SK-N-MC (cell line): Measurements from ENCODE around the gene ABCC2.

ENCODE experiments used
- EZH2 ChIP-seq: fragments of 200-600 bp; sonication (generic); IDR thresholded peaks from one replicate; pipeline ENCODE4 v1.6.1; 2017; ENCODE audit warnings: antibody characterized with exemption
- POLR2AphosphoS5 ChIP-seq: IDR thresholded peaks from 2 replicates; pipeline ENCODE4 v1.6.1; 2012; ENCODE audit warnings: mild to moderate bottlenecking, low read depth, low read length, borderline replicate concordance

DNA sequence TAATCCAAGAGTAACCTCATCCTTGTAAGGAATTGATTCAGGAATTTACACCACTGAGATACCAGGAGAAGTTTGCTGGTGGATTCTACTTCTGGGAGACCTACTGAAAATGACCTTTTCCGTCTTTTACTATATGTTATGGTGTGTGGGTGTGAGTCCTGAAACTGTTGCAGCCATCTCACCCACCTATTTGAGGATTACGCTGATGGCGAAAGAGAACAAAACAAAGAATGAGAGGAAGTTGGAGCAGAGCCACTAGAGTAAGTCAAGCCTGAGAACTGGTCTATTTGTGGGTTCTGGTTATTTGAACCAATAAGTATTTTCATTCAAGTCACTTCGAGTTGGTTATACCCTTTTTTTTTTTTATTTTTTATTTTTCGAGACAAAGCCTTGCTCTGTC, 12.7 kb upstream of the ABCC2 start:
- TF ChIP-seq POLR2AphosphoS5: no peak
- no peak for TF ChIP-seq EZH2
